ENCODE measurements around the gene RSPH6A. TPM values are rescaled to one million over a fixed set of nuclear protein-coding genes. Genes with fewer than 3 reads are reported as not detected.
A peak's percentile ranks its signal among the peaks of the same experiment; 100 is the strongest.

The RSPH6A gene
- total RNA-seq, 1 donor from 2014 or later: not detected

DNA sequence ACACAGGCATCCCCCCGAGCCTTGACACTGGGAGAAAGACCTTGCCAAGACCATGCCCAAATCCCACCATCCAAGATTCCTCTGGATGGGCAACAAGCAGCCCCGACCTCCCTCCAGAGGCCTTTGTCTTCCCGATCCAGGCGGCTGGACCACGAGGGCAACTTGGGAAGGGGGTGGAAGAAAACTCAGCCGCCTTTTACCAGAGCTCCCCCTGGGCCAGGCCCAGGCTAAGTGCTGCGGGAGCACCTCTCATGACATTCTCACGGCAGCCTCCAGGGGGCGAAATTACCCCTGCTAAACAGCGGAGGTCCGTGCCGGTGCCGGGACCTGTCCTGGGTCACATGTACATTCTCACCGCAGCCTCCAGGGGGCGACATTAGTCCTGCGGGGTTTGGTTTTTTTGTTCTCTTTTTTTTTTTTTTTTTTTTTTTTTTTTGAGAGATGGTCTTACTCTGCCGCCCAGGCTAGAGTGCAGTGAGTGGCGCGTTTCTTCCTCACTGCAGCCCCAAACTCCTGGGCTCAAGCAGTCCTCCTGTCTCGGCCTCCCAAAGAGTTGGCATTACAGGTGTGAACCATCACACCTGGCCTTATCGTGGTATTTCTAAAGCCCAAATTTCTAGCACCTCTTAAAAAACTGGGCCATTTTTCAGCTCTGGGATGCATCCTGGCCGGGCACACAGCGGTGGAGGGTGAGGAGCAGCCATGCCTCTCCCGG lies 2.1 kb upstream of the RSPH6A start:
- no peak for TF ChIP-seq POLR2A (IDR thresholded peaks at IDR 0.05)
- TF ChIP-seq CTCF (IDR thresholded peaks at IDR 0.05): peak; percentile 90 to 97 (median 94)
- TF ChIP-seq POLR2AphosphoS5 (IDR thresholded peaks at IDR 0.05; ENCODE audit: insufficient read depth in 1 of 2, low read depth in 1 of 2): peak; percentile 26 to 84
- H3K4me3 ChIP-seq: no peak overlapping the region
- peak overlapping the region; percentile 60 for H3K27ac ChIP-seq
- intact Hi-C loops (cut with DNase I): loop anchor here (10.0 kb wide), 2 partner anchors 68 to 198 kb away; partner anchors contain the start of gene IRF2BP1
- no peaks in the 10 kb centered on the region for H3K9me3 ChIP-seq
- H3K36me3 ChIP-seq: peaks cover 0 to 13% of the 10 kb centered on the region in 2 donors
- H3K27me3 ChIP-seq: no peaks in the 10 kb centered on the region
- peaks cover 18% of the 10 kb centered on the region for H3K4me1 ChIP-seq
- DNase-seq (ENCODE audit: extremely low spot score in 2 of 2): peak in 1 of 2 donors; percentile 78

DNA sequence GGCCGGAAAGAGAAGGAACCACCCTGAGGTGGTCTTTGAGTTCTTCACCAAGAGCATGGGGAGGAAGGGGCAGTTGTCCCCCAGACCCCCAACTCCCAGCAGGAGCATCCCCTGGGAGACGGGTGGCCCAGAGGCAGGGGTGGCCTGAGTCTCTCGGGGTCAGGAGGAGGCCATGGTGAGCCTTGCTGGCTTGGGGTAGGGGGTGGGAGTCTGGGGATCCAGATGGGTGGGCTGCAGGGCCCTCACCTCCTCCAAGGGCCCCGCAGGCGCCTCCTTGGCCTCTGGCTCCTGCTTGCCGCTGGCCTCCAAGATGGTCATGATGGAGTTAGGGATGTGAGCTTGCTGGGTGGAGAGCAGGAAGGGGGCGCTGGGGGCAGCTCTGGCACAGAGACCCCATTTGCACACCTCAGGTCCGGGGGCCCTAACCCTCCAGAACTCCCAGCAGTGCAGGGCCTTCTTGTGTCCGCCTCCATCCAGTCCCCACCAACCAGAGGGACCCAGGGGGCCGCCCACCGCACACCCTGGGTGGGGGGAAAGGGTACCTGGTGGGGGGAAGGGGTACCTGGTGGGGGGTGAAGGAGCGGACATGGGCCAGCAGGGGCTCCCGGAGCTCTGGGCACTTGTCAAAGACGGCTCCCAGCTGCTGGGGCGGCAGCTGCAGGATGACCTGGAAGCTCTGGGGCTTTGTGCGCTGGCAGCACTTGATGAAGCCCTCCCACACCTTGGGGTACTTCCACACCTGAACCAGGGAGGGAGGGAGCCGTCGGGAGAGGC lies 1.3 kb upstream of the RSPH6A start:
- TF ChIP-seq CTCF (IDR thresholded peaks at IDR 0.05) (no peak), POLR2AphosphoS5 (IDR thresholded peaks at IDR 0.05; ENCODE audit: insufficient read depth in 1 of 2, low read depth in 1 of 2) (no peak), POLR2A (IDR thresholded peaks at IDR 0.05) (no peak)
- intact Hi-C loops (cut with DNase I): loop anchor here (10.0 kb wide), 2 partner anchors 68 to 198 kb away; partner anchors contain the start of gene IRF2BP1
- Histone ChIP-seq H3K4me3 (peak overlapping the region; percentile 43 to 49), H3K4me1 (peaks cover 18% of the 10 kb centered on the region), H3K9me3 (no peaks in the 10 kb centered on the region), H3K36me3 (peaks cover 0 to 12% of the 10 kb centered on the region in 2 donors), H3K27ac (peak overlapping the region; percentile 60), H3K27me3 (no peaks in the 10 kb centered on the region)
- DNase-seq (ENCODE audit: extremely low spot score in 2 of 2): peak in 1 of 2 donors; percentile 88

DNA sequence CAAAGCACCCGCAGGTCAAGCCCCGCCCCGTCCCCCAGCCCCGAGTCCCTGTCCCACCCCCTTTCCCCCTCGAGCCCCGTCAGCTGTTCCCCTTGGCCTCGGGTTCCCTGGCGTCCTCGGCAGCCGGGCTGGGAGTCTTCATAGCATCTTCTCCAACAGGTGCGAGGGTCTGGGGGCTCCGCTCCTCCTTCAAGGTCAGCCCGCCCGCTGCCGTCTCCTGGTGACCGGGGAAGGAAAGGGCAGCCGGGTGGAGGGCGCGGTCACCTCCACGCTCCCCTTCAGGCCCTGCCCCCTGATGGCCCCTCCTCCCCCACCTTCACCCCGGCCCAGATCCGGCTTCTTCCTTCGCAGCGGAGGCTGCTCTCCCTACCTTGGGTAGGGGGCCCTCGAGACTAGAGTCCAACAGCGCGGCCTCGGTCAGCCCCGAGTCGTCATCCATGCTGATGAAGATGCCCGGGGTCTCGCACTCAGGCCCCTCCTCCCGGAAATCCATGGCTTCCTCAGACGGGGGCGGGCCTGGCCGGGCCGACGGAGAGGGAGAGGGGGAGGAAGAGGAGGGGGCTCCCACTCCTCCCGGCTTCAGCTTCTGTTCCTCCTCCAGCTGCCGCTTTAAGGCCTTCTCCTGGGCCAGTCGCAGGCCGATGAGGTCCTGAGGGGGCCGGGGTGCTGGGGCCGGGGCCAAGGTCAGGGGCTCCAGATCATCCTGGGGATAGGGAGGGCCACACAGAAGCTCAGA lies 541 bp upstream of the RSPH6A start:
- peak overlapping the region; percentile 43 to 49 for H3K4me3 ChIP-seq
- intact Hi-C loops (cut with DNase I): loop anchor here (10.0 kb wide), 2 partner anchors 69 to 199 kb away; partner anchors contain the start of gene IRF2BP1
- H3K9me3 ChIP-seq: no peaks in the 10 kb centered on the region
- peak overlapping the region; percentile 60 for H3K27ac ChIP-seq
- DNase-seq (ENCODE audit: extremely low spot score in 2 of 2): peak in 1 of 2 donors; percentile 82
- H3K27me3 ChIP-seq: no peaks in the 10 kb centered on the region
- TF ChIP-seq POLR2AphosphoS5 (IDR thresholded peaks at IDR 0.05; ENCODE audit: insufficient read depth in 1 of 2, low read depth in 1 of 2) (no peak), POLR2A (IDR thresholded peaks at IDR 0.05) (no peak), CTCF (IDR thresholded peaks at IDR 0.05) (no peak)
- peaks cover 18% of the 10 kb centered on the region for H3K4me1 ChIP-seq
- H3K36me3 ChIP-seq: peaks cover 0 to 4% of the 10 kb centered on the region in 2 donors

DNA sequence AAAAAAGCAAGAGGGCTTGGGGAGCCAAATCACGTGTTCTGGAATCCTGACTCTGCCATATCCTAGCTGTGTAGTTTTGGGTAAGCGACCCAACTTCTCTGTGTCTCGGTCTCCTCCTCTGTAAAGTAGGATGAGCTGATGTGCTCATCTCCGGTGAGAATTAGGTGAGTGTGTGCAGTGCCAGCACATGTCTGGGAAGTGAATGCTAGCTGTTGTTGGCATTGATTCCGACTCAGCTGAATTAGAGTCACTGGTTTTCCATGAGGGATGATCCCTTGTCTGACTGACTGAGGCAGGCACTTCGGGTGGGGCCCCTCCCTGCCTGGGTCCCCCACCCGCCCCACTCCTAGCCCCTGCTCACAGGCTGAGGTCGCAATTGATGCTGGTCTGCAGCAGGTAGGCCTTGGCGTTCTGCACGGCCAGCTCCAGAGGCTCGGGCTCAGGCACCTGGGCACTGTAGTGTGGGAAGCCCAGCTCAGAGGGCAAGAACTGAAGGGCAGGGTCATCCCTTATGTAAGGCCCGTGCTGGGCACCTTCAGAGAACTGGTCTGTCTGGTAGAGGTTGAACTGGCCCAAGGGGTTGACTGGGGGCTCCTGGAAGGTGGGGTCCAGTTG lies 835 bp downstream of the RSPH6A start:
- H3K4me1 ChIP-seq: peaks cover 25% of the 10 kb centered on the region
- no peaks in the 10 kb centered on the region for H3K9me3 ChIP-seq
- no peak overlapping the region for H3K27ac ChIP-seq
- intact Hi-C loops (cut with DNase I): loop anchor here (10.0 kb wide), 2 partner anchors 71 to 201 kb away; partner anchors contain the start of gene IRF2BP1
- no peak for TF ChIP-seq CTCF (IDR thresholded peaks at IDR 0.05)
- TF ChIP-seq POLR2A (IDR thresholded peaks at IDR 0.05): no peak
- TF ChIP-seq POLR2AphosphoS5 (IDR thresholded peaks at IDR 0.05; ENCODE audit: insufficient read depth in 1 of 2, low read depth in 1 of 2): no peak
- H3K36me3 ChIP-seq: no peaks in the 10 kb centered on the region
- no peaks in the 10 kb centered on the region for H3K27me3 ChIP-seq
- H3K4me3 ChIP-seq: no peak overlapping the region
- no peak for DNase-seq (ENCODE audit: extremely low spot score in 2 of 2)
